Measurements from ENCODE around the gene GRM2. TPM values are rescaled to one million over a fixed set of nuclear protein-coding genes. Genes with fewer than 3 reads are reported as not detected.

Gene GRM2
- total RNA-seq, 1 experiment from 2014 or later = 1.9 TPM

DNA sequence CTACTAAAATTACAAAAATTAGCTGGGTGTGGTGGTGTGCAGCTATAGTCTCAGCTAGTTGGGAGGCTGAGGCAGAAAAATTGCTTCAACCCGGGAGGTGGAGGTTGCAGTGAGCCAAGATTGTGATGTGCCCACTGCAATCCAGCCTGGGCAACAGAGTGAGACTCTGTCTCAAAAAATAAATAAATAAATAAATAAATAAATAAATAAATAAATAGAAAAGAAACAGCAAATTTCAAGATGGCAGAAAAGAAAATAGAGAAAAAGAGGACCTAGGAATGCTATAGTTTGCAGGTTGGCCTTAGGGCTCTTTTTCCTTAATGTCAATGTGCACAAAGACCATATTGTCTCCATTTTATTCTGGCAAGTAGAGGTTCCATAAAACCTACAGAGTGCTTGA is 44.0 kb downstream of the GRM2 start:
- H4K8ac ChIP-seq (replicated peaks; ENCODE audit: insufficient read length, low read depth, low read length) = no peak overlapping the region
- H3K4me1 ChIP-seq (ENCODE audit: insufficient read depth, low read length) = no peaks in the 10 kb centered on the region
- no peak overlapping the region for H2AFZ ChIP-seq (ENCODE audit: low read length)
- no CpG with 5 or more reads among the region's 1 CpG for WGBS (ENCODE audit: extremely low coverage, insufficient read length, low lambda C conversion rate)
- no peaks in the 10 kb centered on the region for H3K27me3 ChIP-seq (ENCODE audit: insufficient read depth, low read length)
- no peak overlapping the region for H2BK20ac ChIP-seq (ENCODE audit: low read depth, low read length, poor library complexity, severe bottlenecking)
- H3K9ac ChIP-seq (ENCODE audit: extremely low read depth, insufficient read length, low read length) = no peak overlapping the region
- no peak overlapping the region for H2AK5ac ChIP-seq (ENCODE audit: insufficient read length, low read length)
- H2BK12ac ChIP-seq (ENCODE audit: insufficient read length, low read depth, low read length) = no peak overlapping the region
- H2BK5ac ChIP-seq (ENCODE audit: insufficient read length, low read length) = no peak overlapping the region
- no peaks in the 10 kb centered on the region for H4K20me1 ChIP-seq (ENCODE audit: control insufficient read depth, insufficient read depth, insufficient read length)
- no peak overlapping the region for H2BK120ac ChIP-seq (ENCODE audit: low read depth, low read length, poor library complexity, severe bottlenecking)
- H4K91ac ChIP-seq (ENCODE audit: insufficient read length, low read depth, low read length) = no peak overlapping the region
- no peak overlapping the region for H3T11ph ChIP-seq (ENCODE audit: low read length)
- Mint-ChIP-seq H3K36me3 (ENCODE audit: insufficient read depth in 1 of 3, low read depth in 3 of 3) (peaks cover 0 to 12% (median 9%) of the 10 kb centered on the region in 3 experiments; a peak in 5 of 7 replicates), H3K4me3 (no peak overlapping the region), H3K27me3 (ENCODE audit: low read depth) (no peaks in the 10 kb centered on the region), H3K4me1 (peaks cover 25 to 31% of the 10 kb centered on the region in 2 experiments), H3K9me3 (peaks cover 26 to 31% of the 10 kb centered on the region in 2 experiments), H3K27ac (no peak overlapping the region)
- no peaks in the 10 kb centered on the region for H3K79me1 ChIP-seq (ENCODE audit: insufficient read depth, low read depth, low read length, poor library complexity, severe bottlenecking)
- no peaks in the 10 kb centered on the region for H3K9me3 ChIP-seq (ENCODE audit: control insufficient read depth, low read depth, low read length)
- H3K56ac ChIP-seq (ENCODE audit: insufficient read length, low read depth, low read length) = no peak overlapping the region
- no peaks in the 10 kb centered on the region for H3K23me2 ChIP-seq (ENCODE audit: insufficient read length, low read depth, low read length, poor library complexity, severe bottlenecking)
- H3K4ac ChIP-seq (ENCODE audit: low read depth, low read length) = no peak overlapping the region
- H3K18ac ChIP-seq (ENCODE audit: insufficient read length, low read depth, low read length) = no peak overlapping the region
- no peak for DNase-seq
- H4K5ac ChIP-seq (ENCODE audit: insufficient read length, low read depth, low read length) = no peak overlapping the region
- no peak overlapping the region for H3K23ac ChIP-seq (ENCODE audit: insufficient read length, low read depth, low read length)
- no peak overlapping the region for H3K14ac ChIP-seq (ENCODE audit: insufficient read depth, low read length)
- no peaks in the 10 kb centered on the region for H3K79me2 ChIP-seq (ENCODE audit: insufficient read depth, low read length)
- no peak overlapping the region for H3K27ac ChIP-seq (ENCODE audit: insufficient read length, low read depth, low read length)
- TF ChIP-seq, protein P1, sequence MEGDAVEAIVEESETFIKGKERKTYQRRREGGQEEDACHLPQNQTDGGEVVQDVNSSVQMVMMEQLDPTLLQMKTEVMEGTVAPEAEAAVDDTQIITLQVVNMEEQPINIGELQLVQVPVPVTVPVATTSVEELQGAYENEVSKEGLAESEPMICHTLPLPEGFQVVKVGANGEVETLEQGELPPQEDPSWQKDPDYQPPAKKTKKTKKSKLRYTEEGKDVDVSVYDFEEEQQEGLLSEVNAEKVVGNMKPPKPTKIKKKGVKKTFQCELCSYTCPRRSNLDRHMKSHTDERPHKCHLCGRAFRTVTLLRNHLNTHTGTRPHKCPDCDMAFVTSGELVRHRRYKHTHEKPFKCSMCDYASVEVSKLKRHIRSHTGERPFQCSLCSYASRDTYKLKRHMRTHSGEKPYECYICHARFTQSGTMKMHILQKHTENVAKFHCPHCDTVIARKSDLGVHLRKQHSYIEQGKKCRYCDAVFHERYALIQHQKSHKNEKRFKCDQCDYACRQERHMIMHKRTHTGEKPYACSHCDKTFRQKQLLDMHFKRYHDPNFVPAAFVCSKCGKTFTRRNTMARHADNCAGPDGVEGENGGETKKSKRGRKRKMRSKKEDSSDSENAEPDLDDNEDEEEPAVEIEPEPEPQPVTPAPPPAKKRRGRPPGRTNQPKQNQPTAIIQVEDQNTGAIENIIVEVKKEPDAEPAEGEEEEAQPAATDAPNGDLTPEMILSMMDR (conservative IDR thresholded peaks at IDR 0.05) = no peak
- no peak overlapping the region for H3K4me2 ChIP-seq (ENCODE audit: insufficient read depth, insufficient read length, low read length)
- H2BK15ac ChIP-seq (ENCODE audit: low read depth, low read length) = no peak overlapping the region
